NCI-H446 treated with DMSO at 0.1 percent for 48 hours (cell line): Measurements from ENCODE around the gene TMEM176B.

Experiments used
- DNase-seq: peaks from one replicate; lab custom pipeline; 2025; lab: John Stamatoyannopoulos, UW

TMEM176B gene

DNA sequence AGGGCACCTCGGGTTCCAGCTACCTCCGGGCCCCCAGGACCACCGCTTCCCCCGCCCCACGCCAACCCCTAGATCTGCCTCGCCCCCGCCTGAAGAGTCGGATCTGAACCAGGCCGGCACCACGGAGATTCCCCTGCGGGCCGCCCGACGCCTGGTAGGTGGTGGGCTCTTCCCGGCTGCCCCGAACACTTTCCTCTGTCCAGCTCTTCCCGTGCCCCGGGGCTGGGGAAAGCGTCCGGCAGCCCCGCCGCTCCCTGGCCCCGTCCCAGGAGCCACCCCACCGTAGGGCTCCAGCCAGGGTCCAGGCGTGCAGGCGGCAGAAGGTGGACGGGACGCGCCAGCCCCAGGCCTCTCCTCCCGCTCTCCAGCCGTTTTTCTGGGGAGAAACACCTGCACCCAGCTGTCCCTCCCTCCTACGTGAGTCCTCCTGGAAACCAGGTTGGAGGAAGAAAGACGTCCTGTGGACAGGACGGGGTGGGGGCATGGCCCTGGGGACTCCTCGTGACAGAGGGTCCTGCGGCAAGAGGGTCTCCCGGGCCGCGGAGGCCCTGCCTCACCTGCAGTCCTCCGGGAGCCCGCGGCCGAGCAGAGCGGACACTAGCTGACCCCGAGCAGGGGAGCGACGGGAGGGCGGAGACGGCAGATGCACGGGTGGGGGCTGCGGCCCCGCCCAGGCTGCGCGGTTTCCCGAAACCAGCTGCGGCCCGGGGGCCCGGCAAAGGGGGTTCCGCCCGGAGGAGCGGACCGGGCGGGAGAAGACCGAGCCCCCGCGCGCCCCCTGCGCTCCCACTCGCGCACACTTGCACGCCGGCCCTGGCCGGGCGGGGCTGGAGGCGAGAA, at the start of gene TMEM176B:
TSS of gene TMEM176B (minus strand) at position 624 of the 840 bp plus-strand sequence. CDS start 3,795 bp downstream, outside the sequence.
- no peak for DNase-seq

DNA sequence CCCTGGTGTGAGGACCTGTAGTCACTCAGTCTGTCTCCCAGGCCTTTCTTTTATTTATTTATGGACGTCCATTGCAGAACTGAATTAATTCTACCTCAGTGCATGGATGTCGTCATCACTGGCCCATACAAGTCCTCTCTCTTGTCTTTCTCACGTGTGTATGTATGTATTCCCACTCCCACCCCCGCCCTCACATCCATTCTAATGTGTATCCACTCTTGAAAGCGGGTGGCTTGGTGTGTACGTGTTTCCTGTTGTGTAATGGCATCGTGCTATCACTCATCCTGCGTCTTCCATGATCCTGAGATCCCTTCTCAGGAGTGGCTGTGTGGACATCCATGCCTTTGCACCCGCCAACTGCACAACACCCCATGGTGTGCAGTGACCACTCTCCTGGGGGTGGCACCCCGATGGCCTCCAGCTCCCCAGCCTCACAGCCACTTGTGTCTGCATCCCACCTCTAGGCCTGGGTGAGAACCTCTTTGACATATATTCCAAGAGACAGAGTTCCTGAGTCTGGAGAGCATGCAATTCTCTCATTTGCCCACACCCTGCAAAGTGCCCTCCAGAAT, 49.1 kb upstream of the TMEM176B start:
- DNase-seq: no peak

DNA sequence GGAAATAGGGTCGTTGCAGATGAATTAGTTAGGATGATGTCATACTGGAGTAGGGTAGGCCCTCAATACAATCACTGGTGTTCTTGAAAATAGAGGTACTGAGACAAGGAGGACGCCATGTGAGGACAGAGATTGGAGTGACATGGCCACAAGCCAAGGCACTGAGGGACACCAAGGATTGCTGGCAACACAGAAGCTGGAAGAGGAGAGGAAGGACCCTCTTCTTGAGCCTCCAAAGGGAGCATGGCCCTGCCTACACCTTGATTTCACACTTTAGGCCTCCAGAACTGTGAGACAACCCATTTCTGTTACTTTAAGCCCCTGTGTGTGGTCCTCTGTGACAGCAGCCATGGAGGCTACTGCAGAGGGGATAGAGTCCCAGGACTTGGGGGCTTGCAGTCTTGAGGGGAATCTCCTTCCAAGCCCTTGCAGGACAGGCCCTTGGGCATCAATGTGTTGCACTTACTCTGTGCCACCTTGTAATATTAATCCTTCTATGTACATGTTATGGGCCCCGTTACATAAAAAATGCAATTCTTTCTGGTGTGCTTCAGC, 48.5 kb upstream of the TMEM176B start:
- no peak for DNase-seq

DNA sequence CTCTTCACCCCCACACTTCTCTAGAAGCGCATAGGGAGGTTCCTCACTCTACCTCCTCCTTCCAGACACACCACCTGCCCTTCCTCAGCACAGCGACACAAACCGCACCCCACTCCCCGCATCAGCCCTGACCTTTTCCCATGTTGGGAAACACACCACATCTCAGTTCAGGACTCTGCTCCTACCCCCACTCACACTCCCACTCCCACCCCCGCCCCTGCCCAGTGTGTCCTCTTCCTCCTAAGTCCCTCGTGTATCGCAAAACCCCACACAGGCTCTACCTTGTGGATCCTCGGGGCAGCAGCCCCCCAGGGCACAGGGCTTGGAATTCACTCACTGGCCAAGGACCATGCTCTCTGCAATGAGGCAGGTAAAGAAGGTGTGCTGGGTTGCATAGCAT, 47.9 kb upstream of the TMEM176B start:
- DNase-seq: no peak

DNA sequence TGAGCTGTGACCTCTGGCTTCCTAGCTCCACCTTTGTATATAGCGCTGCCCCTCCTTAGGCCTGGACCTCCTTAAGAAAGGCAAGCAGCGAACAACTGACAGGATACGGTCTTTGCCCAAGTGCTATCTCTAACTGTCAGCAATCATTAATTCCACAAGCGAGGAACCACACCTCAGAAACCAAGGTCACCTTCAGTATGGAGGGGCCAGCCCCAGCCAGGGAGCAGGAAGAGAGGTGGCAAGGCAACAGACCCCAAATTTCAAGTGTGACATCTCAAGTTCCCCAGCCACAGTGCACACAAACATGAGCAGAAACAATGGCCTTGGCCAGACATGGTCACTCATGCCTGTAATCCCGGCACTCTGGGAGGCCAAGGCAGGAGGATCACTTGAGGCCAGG, 47.4 kb upstream of the TMEM176B start:
- DNase-seq: no peak

DNA sequence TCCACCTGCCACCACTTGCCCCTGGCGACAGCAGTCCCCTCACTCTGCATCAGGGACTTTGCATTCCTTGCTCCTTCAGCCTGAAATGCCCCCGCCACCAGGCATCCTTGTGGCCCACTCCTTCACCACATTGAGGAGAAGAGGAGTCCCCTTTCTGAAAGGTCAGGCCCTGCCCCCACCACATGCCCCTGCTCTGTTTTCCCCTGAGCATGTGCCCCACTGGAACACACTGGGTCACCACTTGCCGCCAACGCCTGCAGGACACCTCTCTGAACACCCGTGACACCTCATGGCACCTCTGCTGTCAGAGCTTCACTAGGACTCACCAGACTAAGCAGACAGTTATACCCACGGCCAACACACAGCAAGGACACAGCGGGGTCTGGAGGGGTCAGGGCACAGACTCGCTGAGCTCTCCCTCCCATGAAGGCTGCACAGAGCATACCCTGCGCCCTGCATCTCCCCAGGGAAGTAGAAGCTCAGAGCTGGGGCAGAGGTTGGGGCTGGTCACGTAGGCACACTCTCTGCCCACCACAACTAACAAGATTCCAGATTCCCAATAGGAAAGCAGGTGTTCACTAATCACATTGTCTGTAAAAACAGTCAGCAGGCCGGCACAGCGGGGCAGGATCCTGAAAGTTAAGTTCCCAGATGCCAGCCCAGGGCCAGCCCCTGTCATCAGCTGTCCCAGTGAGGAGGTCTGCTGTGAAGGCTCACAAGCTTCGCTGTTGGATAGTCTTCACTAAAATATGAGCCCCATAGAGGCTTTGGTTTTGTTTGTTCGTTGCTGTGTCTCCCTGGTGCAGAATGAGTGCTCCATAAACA, 46.3 kb upstream of the TMEM176B start:
- DNase-seq: no peak

DNA sequence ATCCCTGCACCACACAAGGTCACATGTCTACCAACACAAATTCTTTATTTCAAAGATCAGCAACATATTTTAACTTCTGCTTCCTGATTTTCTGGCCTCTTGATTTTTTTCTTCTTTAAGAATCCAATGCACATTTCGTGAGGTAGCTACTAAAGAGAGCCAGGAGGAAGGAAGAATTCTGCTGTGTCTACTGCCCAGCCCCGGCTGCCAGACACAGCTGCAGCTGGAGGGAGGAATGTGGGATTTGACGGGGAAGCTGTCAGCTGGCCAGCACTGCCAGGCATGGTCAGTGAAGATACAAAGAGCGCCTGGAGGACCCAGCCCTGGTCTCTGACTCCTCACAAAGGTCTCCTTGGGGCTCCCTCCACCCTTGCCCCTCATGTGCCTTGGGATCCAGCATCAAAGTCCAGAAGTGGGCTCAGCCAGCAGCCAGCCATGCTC, 45.3 kb upstream of the TMEM176B start:
- no peak for DNase-seq

DNA sequence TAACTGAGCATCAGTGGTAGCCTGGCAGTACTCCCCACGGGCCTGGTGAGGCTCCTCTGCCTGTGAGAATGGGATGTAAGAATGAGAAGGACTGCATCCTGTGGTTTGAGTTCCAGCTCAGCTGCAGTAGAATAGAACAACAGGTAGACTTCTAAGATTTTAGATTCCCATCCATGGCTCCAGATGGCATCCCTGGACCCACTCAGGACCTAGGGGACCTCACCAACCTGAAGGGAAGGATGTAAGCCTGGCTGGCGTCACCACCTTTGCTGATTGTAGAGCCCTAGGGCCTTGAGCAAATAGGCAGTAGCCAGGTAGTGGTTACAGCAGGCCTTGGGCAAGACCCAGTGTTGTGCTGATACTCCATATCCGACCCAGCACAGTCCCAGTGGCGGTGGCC, 42.6 kb upstream of the TMEM176B start:
- DNase-seq: no peak

DNA sequence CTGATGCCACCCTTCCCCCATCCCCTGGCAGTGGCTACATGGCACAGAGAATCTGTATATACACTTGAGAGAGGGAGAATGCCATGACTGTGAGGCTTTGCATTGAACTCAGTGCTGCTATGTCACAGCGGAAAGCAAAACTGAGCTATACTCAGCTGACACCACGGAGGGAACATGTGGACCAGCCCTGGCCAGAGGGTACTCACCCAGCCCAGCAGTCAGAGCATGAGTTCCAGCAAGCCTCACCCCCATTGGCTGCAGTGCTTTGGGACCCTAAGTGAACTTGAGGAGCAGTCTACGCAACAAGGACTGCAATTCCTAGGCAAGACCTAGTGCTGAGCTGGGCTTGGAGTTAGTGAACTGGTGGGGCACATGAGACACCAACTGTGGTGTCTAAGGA, 41.9 kb upstream of the TMEM176B start:
- no peak for DNase-seq

DNA sequence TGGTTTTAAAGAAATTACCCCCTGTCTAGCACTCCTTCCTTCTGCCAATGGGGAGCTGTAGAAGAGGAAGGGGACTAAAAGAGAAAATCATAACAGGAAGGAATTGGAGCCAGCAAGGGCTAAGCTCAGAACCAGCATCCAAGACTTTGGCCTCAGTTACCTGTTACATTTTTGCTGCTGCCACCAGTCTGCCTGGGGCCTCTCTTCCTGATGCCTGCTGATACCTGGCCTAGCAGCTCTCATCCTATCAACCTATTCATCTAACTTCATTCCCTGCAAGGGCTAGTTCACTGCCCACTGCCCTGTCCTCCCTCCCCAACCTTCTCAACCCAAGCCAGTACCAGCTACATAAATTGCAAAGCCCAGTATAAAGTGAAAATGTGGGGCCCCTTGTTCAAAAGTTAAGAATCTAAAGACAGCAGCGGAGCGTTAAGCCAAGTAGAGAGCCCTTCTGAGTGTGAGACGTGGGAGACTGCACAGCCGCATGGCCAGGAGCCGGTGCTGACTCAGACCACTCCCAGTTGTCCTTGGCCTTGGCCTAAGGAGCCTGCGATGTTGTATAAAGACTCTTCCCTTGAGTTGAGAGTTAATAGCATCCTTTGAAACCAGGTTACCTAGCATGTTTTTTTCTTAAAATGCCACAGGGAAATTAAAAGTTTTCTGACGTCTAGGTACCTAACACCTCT, 38.9 kb upstream of the TMEM176B start:
- no peak for DNase-seq

DNA sequence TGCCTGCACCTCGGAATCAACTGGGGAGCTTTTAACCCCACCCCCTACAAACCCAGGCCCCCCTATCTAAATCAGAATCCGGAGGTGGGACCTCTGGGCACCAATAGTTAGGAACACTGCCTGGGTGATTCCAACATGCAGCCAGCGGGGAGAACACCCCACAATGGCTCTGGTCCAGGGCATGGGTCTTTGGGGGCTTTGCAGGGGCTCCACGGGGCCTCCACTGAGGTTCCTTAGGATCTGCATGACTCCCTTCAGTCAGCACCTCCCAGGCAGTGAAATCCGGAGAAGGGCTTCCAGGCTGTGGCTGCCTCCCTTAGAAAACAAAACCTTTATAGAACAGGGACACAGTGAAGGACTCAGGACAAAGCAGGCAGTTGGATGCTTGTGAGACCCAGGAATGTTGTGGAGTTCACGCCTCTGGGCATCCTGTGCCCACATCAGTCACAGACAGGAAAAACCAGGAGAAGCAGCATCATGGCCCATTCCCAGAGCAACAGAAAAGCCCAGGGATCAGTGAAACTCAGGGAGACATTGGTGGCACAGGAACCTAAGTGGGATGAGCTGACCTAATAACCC, 35.6 kb upstream of the TMEM176B start:
- no peak for DNase-seq

DNA sequence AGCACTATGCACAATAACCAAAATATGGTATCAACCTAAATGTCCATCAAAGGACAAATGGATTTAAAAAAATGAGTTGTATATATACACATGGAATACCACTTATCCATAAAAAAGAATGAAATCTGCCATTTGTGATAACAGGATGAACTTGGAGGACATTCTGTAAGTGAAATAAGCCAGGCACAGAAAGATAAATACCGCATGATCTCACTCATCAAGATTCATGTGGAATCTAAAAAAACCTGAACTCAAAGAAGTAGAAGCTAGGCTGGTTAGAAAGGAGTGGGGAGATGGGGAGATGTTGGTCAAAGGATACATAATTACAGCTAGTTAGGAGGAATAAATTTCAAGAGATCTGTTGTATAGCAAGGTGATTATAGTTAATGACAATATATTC, 34.9 kb upstream of the TMEM176B start:
- DNase-seq: no peak

DNA sequence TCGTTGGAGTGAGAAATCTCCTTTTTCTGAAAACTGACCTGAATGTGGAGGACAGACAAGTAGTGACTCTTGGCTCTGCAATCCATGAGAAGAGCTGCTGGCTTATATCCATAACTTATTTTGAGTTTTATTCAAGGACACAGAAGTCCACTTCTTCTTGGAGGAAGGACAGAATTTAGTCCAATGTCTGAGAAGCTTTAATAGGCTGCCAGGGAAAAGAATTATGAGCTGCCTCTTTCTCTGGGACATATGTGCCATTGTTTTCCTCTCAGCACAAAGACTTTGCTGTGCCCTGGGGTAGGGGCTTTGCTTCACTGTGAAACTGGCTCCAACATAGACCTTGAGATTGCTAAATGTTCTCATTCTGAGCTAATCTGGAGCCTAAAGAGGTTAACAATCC, 31.7 kb upstream of the TMEM176B start:
- no peak for DNase-seq

DNA sequence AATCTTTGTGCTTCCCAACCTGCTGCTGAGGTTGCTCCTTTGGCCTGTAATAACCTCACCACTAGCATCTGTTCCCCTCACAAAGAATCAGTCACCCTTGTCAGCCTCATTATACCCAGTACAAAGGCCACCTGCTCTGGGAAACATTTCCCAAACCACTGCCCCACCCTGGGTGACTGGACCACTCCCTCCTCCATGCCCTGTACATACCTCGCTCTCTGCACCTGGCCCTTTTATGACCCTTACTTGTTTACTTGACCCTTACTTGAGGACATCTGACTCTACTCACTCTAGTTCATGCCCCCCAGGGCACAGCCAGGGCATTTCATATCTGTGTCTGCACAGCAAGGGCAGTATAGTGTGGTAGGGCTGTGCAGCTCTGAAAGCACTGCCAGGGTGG, 30.8 kb upstream of the TMEM176B start:
- no peak for DNase-seq

DNA sequence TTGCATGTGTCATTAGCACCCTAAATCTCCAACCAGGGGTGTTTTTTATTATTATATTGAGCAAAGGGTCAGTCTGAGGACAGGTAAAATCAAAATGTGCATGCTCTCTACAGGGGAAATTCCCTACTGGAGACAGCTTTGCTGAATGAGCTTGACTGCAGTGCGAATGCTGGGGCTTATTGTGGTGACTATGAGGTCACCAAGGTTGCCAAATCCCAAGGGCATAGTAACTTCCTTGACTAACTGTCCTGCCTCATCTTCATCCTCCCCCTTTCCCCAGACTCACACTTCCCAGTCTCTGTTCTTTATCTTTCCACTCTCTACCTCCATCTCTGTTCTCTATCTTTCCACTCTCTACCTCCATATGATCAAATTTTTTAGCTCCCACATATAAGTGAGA, 29.3 kb upstream of the TMEM176B start:
- no peak for DNase-seq

DNA sequence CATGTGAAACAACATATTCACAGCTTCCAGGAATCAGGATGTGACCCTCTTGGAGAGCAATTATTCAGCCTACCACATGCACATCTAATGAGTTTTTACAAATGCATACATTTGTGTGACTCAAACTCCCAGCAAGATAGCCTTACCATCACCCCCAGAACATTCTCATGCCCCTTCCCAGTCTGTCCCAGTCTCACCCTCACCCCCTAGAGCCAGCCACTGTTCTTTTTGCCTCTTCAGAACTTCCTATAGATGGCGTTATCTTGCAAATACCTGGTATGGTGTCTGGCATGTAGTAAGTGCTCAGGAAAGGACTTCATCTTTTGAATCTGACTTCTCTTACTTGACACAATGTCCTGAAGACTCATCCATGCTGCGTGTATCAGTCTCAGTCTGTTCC, 28.2 kb upstream of the TMEM176B start:
- no peak for DNase-seq

DNA sequence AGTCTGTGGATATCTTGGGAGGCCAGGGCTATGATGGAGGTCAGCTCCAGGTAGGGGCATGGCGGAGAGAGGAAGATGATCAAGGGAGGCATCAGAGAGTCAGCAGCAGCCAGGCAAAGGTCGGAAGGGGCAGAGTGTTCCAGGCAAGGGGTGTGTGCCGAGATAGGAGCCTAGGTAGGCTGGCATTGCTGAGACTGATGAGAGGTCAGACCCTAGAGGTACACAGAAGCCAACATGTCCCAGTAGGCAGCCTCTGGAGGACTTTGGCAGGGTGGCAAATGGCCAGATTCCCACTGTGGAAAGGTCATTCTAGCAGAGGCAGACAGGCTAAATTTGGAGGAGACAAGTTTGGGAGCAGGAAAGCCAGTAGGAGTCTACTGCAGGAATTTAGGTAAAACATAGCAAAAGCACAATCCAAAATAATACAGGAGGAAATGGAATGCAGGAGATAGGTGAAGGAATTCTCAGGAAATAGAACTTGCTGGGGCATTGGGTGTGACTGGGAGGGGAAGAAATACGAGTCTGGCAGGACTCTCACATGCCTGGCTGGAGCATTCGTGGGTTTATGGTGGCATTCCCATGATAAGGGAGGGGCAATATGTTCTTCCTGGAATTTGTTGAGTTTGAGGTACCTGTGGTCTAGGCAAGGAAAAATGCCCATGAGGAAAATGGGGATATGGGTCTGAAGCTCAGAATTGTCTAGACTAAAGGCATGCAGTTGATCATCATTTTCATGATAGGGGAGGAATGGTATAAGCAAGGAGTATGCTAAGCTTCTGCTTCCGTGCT, 26.1 kb upstream of the TMEM176B start:
- DNase-seq: no peak

DNA sequence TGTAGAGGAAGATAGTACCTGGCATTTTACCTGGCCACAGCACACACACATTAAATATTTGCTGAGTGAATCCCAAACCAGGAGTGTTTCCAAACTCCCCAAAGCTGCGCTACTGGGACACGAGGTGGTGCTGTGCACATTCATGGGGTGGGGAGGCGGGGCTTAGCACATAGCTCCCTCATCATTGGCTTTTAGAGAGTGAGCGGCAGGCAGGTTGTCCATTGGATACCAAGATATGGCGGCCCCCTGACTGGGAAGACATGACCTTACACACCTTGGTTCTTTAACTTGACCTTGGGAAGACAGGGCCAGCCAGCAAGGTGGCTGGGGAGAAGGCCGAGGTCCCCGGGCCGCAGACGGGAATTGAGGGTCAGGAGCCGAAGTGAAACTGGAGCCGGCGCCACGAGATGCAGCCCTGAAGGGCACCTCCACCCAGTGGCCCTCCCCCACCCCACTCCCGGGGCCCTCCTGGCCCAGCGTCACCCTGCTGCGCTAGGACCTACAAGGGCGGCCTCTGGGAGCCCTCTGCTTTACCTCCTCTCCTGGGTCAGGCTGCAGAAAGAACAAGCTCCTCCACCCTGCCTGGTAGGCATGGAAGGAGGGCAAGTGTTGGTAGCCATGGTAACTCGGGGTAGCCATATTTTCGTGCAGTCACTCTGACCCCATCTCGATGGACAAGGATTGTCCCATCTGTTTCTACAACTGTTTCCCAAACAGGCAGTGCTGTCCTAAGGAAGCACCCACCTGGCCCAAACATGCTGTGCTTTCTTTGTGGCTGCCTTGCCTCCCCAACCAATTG, 24.4 kb upstream of the TMEM176B start:
- no peak for DNase-seq

DNA sequence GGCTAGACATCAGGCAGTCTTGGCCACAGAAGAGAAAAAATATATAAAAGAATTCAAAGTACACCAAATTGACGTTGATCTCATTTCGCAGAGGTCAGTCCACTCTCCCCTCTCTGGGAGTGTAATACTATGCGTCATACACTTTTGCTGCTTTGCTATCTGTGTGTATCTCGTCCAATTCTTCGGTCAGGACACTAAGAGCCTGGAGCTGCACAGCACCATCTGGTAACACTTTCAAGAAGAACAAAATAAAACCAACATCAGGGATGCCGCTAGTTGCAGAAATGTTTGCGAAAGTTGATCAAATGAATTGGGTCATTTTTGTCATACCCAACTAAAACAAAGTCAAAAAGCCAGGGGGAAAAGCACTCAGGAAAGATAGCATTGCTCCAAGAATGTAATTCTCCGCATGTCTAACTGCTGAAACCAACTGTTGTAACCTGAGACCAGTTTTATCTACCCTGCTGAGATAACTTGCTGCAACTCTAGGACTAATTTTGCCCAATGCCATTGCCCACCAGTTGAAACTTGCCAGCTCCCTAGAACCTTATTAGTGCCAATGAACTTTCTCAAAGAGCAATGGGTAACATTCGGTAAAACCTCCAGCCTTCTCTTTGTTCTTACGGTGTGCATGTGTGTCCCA, 23.4 kb upstream of the TMEM176B start:
- no peak for DNase-seq
